ENCODE data around the gene ITGA5.

The ITGA5 gene

GRCh38 chr12:54370171-54370730, 48.8 kb downstream of the ITGA5 start:
- DNase-seq (ENCODE audit: low spot score): no peak
- in situ Hi-C loops (cut with MboI; ENCODE audit: low sequenced_read_pairs, unreplicated experiment): loop anchor here (5.0 kb wide), 1 partner anchor 153 kb away; no protein-coding TSS in a partner anchor
- TF ChIP-seq CTCF (IDR thresholded peaks at IDR 0.05; ENCODE audit: borderline replicate concordance, control extremely low read depth, extremely low read depth, insufficient read depth, missing control alignments): peak; percentile 8

GRCh38 chr12:54369597-54370131, 49.4 kb downstream of the ITGA5 start:
- no peak for DNase-seq (ENCODE audit: low spot score)
- in situ Hi-C loops (cut with MboI; ENCODE audit: low sequenced_read_pairs, unreplicated experiment): loop anchor here (5.0 to 10.0 kb wide), 2 partner anchors 75 to 152 kb away; no protein-coding TSS in a partner anchor

GRCh38 chr12:54368709-54369596, 50.1 kb downstream of the ITGA5 start:
- TF ChIP-seq CTCF (IDR thresholded peaks at IDR 0.05; ENCODE audit: borderline replicate concordance, control extremely low read depth, extremely low read depth, insufficient read depth, missing control alignments): peak; percentile 85
- in situ Hi-C loops (cut with MboI; ENCODE audit: low sequenced_read_pairs, unreplicated experiment): loop anchor here (10.0 kb wide), 1 partner anchor 74 kb away; no protein-coding TSS in a partner anchor
- DNase-seq (ENCODE audit: low spot score): peak; percentile 86

More at GRCh38 chr12:54369597-54370131, 49.4 kb downstream of the ITGA5 start:
- no peak for TF ChIP-seq CTCF (IDR thresholded peaks at IDR 0.05; ENCODE audit: borderline replicate concordance, control extremely low read depth, extremely low read depth, insufficient read depth, missing control alignments)

GRCh38 chr12:54368025-54368708, 50.9 kb downstream of the ITGA5 start:
- TF ChIP-seq CTCF (IDR thresholded peaks at IDR 0.05; ENCODE audit: borderline replicate concordance, control extremely low read depth, extremely low read depth, insufficient read depth, missing control alignments): no peak
- in situ Hi-C loops (cut with MboI; ENCODE audit: low sequenced_read_pairs, unreplicated experiment): loop anchor here (10.0 kb wide), 1 partner anchor 73 kb away; no protein-coding TSS in a partner anchor
- DNase-seq (ENCODE audit: low spot score): no peak

GRCh38 chr12:54364413-54364812, 54.7 kb downstream of the ITGA5 start, which contains the start of gene GPR84:
GPR84 (minus strand) TSS chr12:54364486; CDS start chr12:54363851, 635 bp downstream.
- in situ Hi-C loops (cut with MboI; ENCODE audit: low sequenced_read_pairs, unreplicated experiment): loop anchor here (10.0 kb wide), 1 partner anchor 70 kb away; no protein-coding TSS in a partner anchor
- DNase-seq (ENCODE audit: low spot score): peak; percentile 56

More at GRCh38 chr12:54364413-54364812, 54.7 kb downstream of the ITGA5 start, which contains the start of gene GPR84:
- no peak for TF ChIP-seq CTCF (IDR thresholded peaks at IDR 0.05; ENCODE audit: borderline replicate concordance, control extremely low read depth, extremely low read depth, insufficient read depth, missing control alignments)
